Thyroid gland (tissue), 4 donors: ENCODE data around the gene FAM240A. TPM values are rescaled to one million over a fixed set of nuclear protein-coding genes. Genes with fewer than 3 reads are reported as not detected.

Source experiments
- DNase-seq, 2 donors: peaks; one replicate each; pipeline ENCODE4 v3.0.0-alpha.2; 2019
- H3K27ac ChIP-seq, 3 donors: fragments of 200-600 bp; sonication (generic); 1 replicate in 2 of 3; 2 replicates in 1 of 3; pipeline ENCODE4 v1.5.1; 2016 to 2019; ENCODE audit warnings: mild to moderate bottlenecking in 1 of 3, moderate library complexity in 1 of 3
- H3K27me3 ChIP-seq: fragments of 200-600 bp; sonication (generic); one replicate; pipeline ENCODE4 v1.5.1; 2019
- H3K36me3 ChIP-seq, 2 donors: fragments of 200-600 bp; sonication (generic); one replicate each; pipeline ENCODE4 v1.5.1; 2016 to 2019
- H3K4me1 ChIP-seq, 2 donors: fragments of 200-600 bp; sonication (generic); one replicate each; pipeline ENCODE4 v1.5.1; 2017 to 2019
- H3K4me3 ChIP-seq, 3 donors: fragments of 200-600 bp; sonication (generic); replicated peaks in 1 of 3; 1 replicate in 2 of 3; 2 replicates in 1 of 3; pipeline ENCODE4 v1.5.1; 2016; ENCODE audit warnings: mild to moderate bottlenecking in 1 of 3
- H3K9me3 ChIP-seq: fragments of 200-600 bp; sonication (generic); one replicate; pipeline ENCODE4 v1.5.1; 2017
- POLR2A ChIP-seq, 2 donors: fragments of 450-650 bp; IDR thresholded peaks; one replicate each; pipeline ENCODE4 v1.6.1; 2017; ENCODE audit warnings: antibody characterized with exemption in 2 of 2, mild to moderate bottlenecking in 2 of 2, moderate library complexity in 1 of 2
- WGBS, 2 donors: methylation state at CpG; one replicate each; pipeline ENCODE4 v1.1.5; 2017; 5-methylcytosine and 5-hydroxymethylcytosine counted together
- intact Hi-C: fragments of 100-400 bp; cut with DNase I; formaldehyde crosslinking; loops from one replicate; pipeline ENCODE4 v1.15.1; 2023
- total RNA-seq, 4 donors: library from RNA; depleted of rRNA; stranded (reverse); fragments of >200 nt; gene quantifications; one replicate each; pipeline ENCODE4 v1.2.3, GENCODE V29; 2016
- TF ChIP-seq, protein P1 (sequence below), 6 experiments: fragments of 200-600 bp in 3 of 6; fragments of 450-650 bp in 3 of 6; sonication (generic) in 3 of 6; IDR thresholded peaks; one replicate each; pipeline ENCODE4 v1.5.1; 2016 to 2019; ENCODE audit warnings: antibody characterized with exemption in 6 of 6, mild to moderate bottlenecking in 2 of 6, inconsistent platforms in 1 of 6, moderate library complexity in 1 of 6

Gene FAM240A
- total RNA-seq, result 1 to 10 TPM in 1 of 4 donors, under 1 TPM in 1, not detected in 2; 0.22 to 1.1 TPM

DNA sequence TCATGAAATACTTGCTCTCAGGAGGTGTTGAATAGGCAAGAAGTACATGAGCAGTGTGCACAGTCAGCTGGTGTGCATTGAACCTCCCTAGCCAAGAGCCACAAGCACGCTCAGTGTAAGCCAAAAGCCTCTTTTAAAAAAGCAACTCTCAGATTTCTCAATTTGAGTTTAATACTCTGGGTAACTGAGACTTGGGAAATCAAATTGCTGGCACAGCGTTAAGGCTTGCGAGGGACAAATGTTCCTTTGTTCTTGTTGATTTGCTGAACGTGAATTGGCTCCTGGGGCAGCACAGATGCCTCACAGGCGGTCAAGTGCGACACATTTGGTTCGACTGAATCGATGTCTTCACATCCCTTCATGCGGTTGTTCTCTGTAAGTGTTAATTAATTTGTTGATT lies at the start of gene FAM240A:
Gene FAM240A (plus strand): TSS at position 202 of the 400 bp plus-strand sequence. CDS start 159 bp downstream, at position 361.
- peak within 1 kb of the TSS; percentile 65 to 85 (median 82) for H3K27ac ChIP-seq
- H3K27me3 ChIP-seq, result no peaks in the 10 kb centered on the region
- peaks cover 9 to 23% of the 10 kb centered on the region in 2 donors for H3K4me1 ChIP-seq
- H3K4me3 ChIP-seq, result no peak within 1 kb of the TSS
- TF ChIP-seq, protein P1, sequence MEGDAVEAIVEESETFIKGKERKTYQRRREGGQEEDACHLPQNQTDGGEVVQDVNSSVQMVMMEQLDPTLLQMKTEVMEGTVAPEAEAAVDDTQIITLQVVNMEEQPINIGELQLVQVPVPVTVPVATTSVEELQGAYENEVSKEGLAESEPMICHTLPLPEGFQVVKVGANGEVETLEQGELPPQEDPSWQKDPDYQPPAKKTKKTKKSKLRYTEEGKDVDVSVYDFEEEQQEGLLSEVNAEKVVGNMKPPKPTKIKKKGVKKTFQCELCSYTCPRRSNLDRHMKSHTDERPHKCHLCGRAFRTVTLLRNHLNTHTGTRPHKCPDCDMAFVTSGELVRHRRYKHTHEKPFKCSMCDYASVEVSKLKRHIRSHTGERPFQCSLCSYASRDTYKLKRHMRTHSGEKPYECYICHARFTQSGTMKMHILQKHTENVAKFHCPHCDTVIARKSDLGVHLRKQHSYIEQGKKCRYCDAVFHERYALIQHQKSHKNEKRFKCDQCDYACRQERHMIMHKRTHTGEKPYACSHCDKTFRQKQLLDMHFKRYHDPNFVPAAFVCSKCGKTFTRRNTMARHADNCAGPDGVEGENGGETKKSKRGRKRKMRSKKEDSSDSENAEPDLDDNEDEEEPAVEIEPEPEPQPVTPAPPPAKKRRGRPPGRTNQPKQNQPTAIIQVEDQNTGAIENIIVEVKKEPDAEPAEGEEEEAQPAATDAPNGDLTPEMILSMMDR (IDR thresholded peaks at IDR 0.05), result no peak
- TF ChIP-seq POLR2A (IDR thresholded peaks at IDR 0.05), result peak in 1 of 2 donors; percentile 35
- intact Hi-C loops, result no loop called here
- DNase-seq, result peak; percentile 84
- H3K36me3 ChIP-seq, result no peaks in the 10 kb centered on the region
- WGBS, 2 donors, result 20 to 34% methylated on average over 9 of the region's 9 CpGs
- H3K9me3 ChIP-seq, result no peaks in the 10 kb centered on the region

- peak; percentile 62 to 73 for TF ChIP-seq POLR2A (IDR thresholded peaks at IDR 0.05)
- TF ChIP-seq, protein P1 (IDR thresholded peaks at IDR 0.05), result peak in 1 of 6 experiments; percentile 8
- H3K36me3 ChIP-seq, result no peaks in the 10 kb centered on the region
- peaks cover 43 to 47% of the 10 kb centered on the region in 2 donors for H3K4me1 ChIP-seq
- H3K9me3 ChIP-seq, result no peaks in the 10 kb centered on the region
- DNase-seq, result peak; percentile 96 to 98
- peak overlapping the region in 1 of 3 donors; percentile 60 for H3K4me3 ChIP-seq
- 54 to 61% methylated on average over 4 to 5 of the region's 5 CpGs for WGBS, 2 donors
- intact Hi-C loops, result no loop called here
- no peaks in the 10 kb centered on the region for H3K27me3 ChIP-seq
- peak overlapping the region; percentile 96 to 98 (median 98) for H3K27ac ChIP-seq
These were observed 47.9 kb upstream of the FAM240A start for GRCh38 chr3:46564190-46565021.

DNA sequence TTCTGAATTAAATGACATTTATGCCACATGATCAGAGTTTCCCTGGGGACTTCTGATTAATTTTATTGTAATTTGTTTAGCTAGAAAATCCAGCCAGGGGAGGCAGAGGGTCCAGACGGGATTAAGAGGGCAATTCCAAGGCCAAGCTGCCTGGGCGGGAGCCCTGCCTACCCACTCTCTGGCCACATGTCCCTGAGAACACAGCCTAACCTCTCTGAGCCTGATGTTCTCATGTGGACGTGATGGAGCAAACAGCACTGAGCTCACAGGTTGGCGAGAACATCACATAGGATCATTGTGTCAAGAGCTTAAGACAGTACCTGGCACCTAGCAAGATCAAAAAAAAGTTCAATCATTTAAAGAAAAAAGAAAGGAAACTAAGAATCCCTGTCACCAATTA lies 47.2 kb upstream of the FAM240A start:
- H3K4me3 ChIP-seq, result peak overlapping the region in 2 of 3 donors; percentile 54 to 60
- H3K27me3 ChIP-seq, result no peaks in the 10 kb centered on the region
- no peak for TF ChIP-seq POLR2A (IDR thresholded peaks at IDR 0.05)
- TF ChIP-seq, protein P1 (IDR thresholded peaks at IDR 0.05), result no peak
- H3K9me3 ChIP-seq, result no peaks in the 10 kb centered on the region
- H3K27ac ChIP-seq, result peak overlapping the region; percentile 96 to 98 (median 98)
- H3K36me3 ChIP-seq, result no peaks in the 10 kb centered on the region
- peak in 1 of 2 donors; percentile 28 for DNase-seq
- intact Hi-C loops, result no loop called here
- H3K4me1 ChIP-seq, result peaks cover 41 to 47% of the 10 kb centered on the region in 2 donors
- 75 to 76% methylated on average over 4 of the region's 4 CpGs for WGBS, 2 donors

DNA sequence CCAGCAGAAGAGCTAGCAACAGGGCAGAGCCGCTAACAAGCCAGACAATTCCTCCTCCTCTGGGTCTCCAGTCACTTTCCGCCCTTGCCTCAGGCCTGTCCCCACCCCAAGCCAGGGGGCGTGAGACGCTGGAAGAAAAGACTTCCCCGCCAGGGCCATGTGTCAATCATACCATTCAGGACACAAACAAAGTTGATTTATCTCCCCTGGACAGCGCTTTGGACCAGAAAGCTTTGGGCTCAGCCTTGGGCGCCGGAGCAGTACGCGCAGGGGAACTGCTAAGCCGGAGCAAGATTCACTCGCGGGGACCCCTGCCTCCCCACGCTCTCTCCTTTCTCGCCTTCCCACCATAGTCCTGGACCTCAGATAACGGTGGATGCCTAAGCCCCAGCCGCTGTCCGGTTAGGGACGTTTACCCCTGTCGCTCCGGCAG lies 46.7 kb upstream of the FAM240A start:
- TF ChIP-seq, protein P1 (IDR thresholded peaks at IDR 0.05), result peak in 2 of 6 experiments; percentile 17 to 27
- peak; percentile 26 to 38 for TF ChIP-seq POLR2A (IDR thresholded peaks at IDR 0.05)
- Histone ChIP-seq H3K27ac (peak overlapping the region; percentile 96 to 98 (median 98)), H3K4me1 (peaks cover 41 to 46% of the 10 kb centered on the region in 2 donors), H3K9me3 (no peaks in the 10 kb centered on the region), H3K27me3 (no peaks in the 10 kb centered on the region), H3K36me3 (no peaks in the 10 kb centered on the region), H3K4me3 (peak overlapping the region; percentile 30 to 60 (median 54))
- 4 to 8% methylated on average over 6 to 21 of the region's 21 CpGs for WGBS, 2 donors
- DNase-seq, result peak; percentile 71 to 81
- intact Hi-C loops, result no loop called here
